Cardiac muscle cell (in vitro differentiated cells and primary cell): ENCODE data around the gene PPARA. TPM values are rescaled to one million over a fixed set of nuclear protein-coding genes. Genes with fewer than 3 reads are reported as not detected.

Source experiments
- DNase-seq, 2 donors: peaks; one replicate each; pipeline versions ENCODE4 v3.0.0 to v3.0.0-alpha.2; 2010 to 2017; ENCODE audit warnings: low read depth in 1 of 2, low spot score in 1 of 2
- H3K27ac ChIP-seq: fragments of 200-600 bp; sonication (generic); 2 replicates; pipeline ENCODE4 v1.5.1; 2016
- H3K27me3 ChIP-seq: fragments of 200-600 bp; sonication (generic); 2 replicates; pipeline ENCODE4 v1.6.0; 2016; ENCODE audit warnings: control low read depth
- H3K36me3 ChIP-seq: fragments of 200-600 bp; sonication (generic); 2 replicates; pipeline ENCODE4 v1.5.1; 2016; ENCODE audit warnings: control low read depth
- H3K4me1 ChIP-seq: fragments of 200-600 bp; sonication (generic); 2 replicates; pipeline ENCODE4 v1.8.1; 2017; ENCODE audit warnings: low read depth, mild to moderate bottlenecking, mixed run types
- H3K4me3 ChIP-seq: fragments of 200-600 bp; sonication (generic); 2 replicates; pipeline ENCODE4 v1.5.1; 2016; ENCODE audit warnings: mild to moderate bottlenecking
- H3K9me3 ChIP-seq: fragments of 200-600 bp; sonication (generic); 2 replicates; pipeline ENCODE4 v1.5.1; 2017; ENCODE audit warnings: low read depth, mild to moderate bottlenecking, control low read depth
- polyA plus RNA-seq: library from polyadenylated mRNA; unstranded; fragments of >200 nt; fragmentation: Nextera tagmentation; extraction: Ambion mirVana; gene quantifications from 2 replicates; pipeline ENCODE4 v1.2.1, GENCODE V29; 2016
- total RNA-seq: library from RNA; depleted of rRNA; stranded (reverse); fragments of >200 nt; gene quantifications from 2 replicates; pipeline ENCODE4 v1.2.3, GENCODE V29; 2016
- TF ChIP-seq, protein P1 (sequence below): IDR thresholded peaks from 2 replicates; pipeline ENCODE4 v1.5.1; 2012; ENCODE audit warnings: low read depth, mild to moderate bottlenecking, low read length

Gene PPARA
- total and polyA plus RNA-seq, 2 experiments from 2014 or later, result 11.8 to 25.1 TPM

DNA sequence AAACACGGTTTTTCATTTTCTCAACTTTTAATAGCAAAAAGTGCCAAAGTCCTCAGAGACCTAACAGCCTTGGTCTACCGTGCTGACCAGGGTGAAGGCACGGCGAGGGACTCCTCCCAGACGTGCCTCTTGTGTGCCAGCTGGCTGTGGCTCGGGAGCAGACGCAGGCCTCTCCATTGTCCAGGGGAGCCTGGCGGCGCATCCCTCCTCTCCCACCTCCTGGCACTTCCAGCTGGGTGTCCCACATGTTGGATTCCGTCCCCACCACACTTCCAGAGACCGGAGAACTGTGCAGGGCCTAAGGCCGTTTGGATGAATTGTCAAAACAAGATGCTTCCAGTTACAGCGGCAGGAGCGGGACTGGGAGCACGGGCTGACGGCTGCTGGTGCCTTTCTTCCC is 88.2 kb downstream of the PPARA start:
- Histone ChIP-seq H3K4me1 (peaks cover 5% of the 10 kb centered on the region), H3K4me3 (no peak overlapping the region), H3K36me3 (peaks cover 8% of the 10 kb centered on the region), H3K9me3 (no peaks in the 10 kb centered on the region), H3K27me3 (no peaks in the 10 kb centered on the region), H3K27ac (no peak overlapping the region)
- no peak for DNase-seq
- TF ChIP-seq, protein P1, sequence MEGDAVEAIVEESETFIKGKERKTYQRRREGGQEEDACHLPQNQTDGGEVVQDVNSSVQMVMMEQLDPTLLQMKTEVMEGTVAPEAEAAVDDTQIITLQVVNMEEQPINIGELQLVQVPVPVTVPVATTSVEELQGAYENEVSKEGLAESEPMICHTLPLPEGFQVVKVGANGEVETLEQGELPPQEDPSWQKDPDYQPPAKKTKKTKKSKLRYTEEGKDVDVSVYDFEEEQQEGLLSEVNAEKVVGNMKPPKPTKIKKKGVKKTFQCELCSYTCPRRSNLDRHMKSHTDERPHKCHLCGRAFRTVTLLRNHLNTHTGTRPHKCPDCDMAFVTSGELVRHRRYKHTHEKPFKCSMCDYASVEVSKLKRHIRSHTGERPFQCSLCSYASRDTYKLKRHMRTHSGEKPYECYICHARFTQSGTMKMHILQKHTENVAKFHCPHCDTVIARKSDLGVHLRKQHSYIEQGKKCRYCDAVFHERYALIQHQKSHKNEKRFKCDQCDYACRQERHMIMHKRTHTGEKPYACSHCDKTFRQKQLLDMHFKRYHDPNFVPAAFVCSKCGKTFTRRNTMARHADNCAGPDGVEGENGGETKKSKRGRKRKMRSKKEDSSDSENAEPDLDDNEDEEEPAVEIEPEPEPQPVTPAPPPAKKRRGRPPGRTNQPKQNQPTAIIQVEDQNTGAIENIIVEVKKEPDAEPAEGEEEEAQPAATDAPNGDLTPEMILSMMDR, result no peak

DNA sequence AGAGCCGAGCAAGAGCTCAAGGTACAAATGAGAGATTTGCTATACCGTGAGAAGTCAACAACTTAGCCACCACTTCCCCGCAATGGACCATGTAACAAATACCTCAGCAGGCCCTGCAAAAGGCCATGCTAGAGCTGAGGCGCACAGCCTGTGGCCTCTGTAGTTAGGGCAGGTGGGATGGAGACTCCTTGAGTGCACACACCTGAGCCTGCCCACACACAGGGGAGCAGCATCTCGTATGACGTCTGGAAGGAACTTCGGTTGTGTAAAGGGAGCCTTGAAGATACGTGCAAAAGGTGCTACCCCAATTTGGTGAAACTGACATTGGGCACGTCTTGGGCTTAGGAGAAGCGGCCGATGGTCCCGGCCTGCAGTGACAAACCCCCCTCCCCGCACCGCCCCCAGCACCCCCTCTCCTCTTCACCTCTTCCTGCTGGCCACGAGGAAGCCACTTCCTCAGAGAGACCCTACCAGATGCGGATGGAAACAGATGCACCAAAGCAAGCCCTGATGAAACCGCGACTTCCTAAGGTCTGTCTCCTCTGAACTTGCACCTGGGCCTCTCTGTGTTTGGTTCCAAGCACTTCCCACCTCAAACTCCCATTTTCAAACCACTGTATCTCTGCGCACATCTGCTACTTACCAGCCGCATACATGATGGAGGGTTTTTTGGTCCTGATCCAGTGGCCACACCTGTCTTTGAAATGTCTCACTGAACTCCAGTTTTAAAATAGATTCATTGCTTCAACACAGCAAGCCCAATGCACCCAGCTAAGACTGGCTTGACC is 89.1 kb downstream of the PPARA start:
- TF ChIP-seq, protein P1, result no peak
- DNase-seq, result no peak
- H3K27ac ChIP-seq, result no peak overlapping the region

DNA sequence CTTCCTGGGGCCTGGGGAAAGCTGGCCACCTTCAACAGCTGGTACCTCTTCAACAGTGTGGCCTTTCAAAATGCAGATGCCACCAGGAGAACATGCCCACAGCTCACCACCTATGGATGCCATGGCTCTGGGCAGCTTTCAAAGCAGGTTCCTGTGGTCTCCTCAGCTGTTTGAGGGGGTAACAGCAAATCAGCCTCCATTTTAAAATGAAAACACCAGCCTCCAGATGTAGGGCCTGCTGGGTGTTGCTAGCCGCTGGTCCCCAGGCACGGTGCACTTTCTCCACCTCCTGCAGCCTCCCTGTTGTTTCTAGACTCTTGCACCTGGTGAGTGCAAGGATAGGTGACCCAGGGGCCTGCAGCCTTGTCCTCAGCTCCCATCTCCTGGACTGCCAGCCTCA is 89.7 kb downstream of the PPARA start:
- peaks cover 5% of the 10 kb centered on the region for H3K4me1 ChIP-seq
- H3K36me3 ChIP-seq, result peaks cover 8% of the 10 kb centered on the region
- TF ChIP-seq, protein P1, result no peak
- no peaks in the 10 kb centered on the region for H3K9me3 ChIP-seq
- no peak overlapping the region for H3K4me3 ChIP-seq
- H3K27me3 ChIP-seq, result no peaks in the 10 kb centered on the region
- DNase-seq, result no peak
- H3K27ac ChIP-seq, result no peak overlapping the region

More for the DNA sequence above, 89.1 kb downstream of the PPARA start:
- peaks cover 5% of the 10 kb centered on the region for H3K4me1 ChIP-seq
- H3K4me3 ChIP-seq, result no peak overlapping the region
- H3K9me3 ChIP-seq, result no peaks in the 10 kb centered on the region
- no peaks in the 10 kb centered on the region for H3K27me3 ChIP-seq
- H3K36me3 ChIP-seq, result peaks cover 8% of the 10 kb centered on the region

DNA sequence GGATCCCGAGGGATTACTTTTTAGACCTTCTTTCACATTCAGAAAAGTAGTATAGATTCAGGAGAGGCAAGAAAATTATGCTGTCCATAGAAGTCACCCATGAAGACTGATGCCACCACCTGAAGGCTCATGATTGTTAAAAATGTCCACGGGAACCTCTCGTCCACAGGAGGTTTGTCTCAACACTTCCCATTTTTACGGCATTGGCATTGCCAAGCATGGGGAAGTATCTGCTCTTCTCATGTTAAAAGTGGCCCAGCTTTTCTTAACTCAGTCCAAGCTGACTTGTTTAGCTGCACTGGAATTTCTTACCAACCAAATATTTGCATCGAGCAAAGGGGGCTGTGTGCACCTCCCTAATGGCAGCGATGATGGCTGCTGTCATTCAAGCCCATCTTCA is 90.2 kb downstream of the PPARA start:
- Histone ChIP-seq H3K27ac (no peak overlapping the region), H3K9me3 (no peaks in the 10 kb centered on the region), H3K4me3 (no peak overlapping the region), H3K4me1 (peaks cover 5% of the 10 kb centered on the region), H3K27me3 (no peaks in the 10 kb centered on the region), H3K36me3 (peaks cover 7% of the 10 kb centered on the region)
- DNase-seq, result no peak
- TF ChIP-seq, protein P1, result no peak

DNA sequence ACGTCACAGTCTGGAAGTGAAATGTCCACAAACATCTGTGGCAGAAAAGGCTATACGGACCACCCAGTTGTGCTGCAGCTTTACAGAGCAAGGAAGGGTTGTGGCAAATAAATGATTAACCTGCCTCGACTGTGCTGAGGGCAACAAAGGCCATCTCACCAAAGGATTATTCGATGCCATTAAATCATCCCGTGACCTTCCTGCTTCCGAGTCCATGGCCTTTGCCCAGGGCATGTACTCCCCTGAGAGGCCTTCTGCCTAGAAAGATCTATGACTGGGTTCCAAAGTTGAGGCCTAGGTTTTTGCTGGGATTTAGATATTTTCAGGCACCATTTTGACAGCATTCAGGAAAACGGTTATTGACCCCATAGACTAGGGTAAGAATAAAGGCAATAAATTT is 90.6 kb downstream of the PPARA start:
- H3K36me3 ChIP-seq, result peaks cover 4% of the 10 kb centered on the region
- TF ChIP-seq, protein P1, result no peak
- DNase-seq, result no peak
- H3K27me3 ChIP-seq, result no peaks in the 10 kb centered on the region
- peaks cover 5% of the 10 kb centered on the region for H3K4me1 ChIP-seq
- H3K27ac ChIP-seq, result no peak overlapping the region
- H3K9me3 ChIP-seq, result no peaks in the 10 kb centered on the region
- no peak overlapping the region for H3K4me3 ChIP-seq
